WERI-Rb-1 (cell line): ENCODE data around the gene DCST1.

Experiments
- DNase-seq: peaks from one replicate; pipeline ENCODE4 v3.0.0-alpha.2; 2020
- H3K27ac ChIP-seq: fragments of 250-450 bp; sonication (Bioruptor Pico); 2 replicates; pipeline ENCODE4 v1.5.1; 2020; ENCODE audit warnings: mild to moderate bottlenecking, moderate library complexity
- H3K27me3 ChIP-seq: fragments of 250-450 bp; sonication (Bioruptor Pico); 2 replicates; pipeline ENCODE4 v1.5.1; 2021; ENCODE audit warnings: mild to moderate bottlenecking, low read depth, moderate library complexity; ENCODE audit not compliant: insufficient read depth, severe bottlenecking
- H3K36me3 ChIP-seq: fragments of 250-450 bp; sonication (Bioruptor Pico); 2 replicates; pipeline ENCODE4 v1.5.1; 2020; ENCODE audit warnings: mild to moderate bottlenecking, moderate library complexity
- H3K4me3 ChIP-seq: 2 replicates; pipeline ENCODE4 v1.5.1; 2011; ENCODE audit warnings: low read depth, mild to moderate bottlenecking, control low read depth, low read length
- H3K9me3 ChIP-seq: fragments of 250-450 bp; sonication (Bioruptor Pico); 2 replicates; pipeline ENCODE4 v1.5.1; 2021; ENCODE audit warnings: mild to moderate bottlenecking, moderate library complexity; ENCODE audit not compliant: severe bottlenecking
- CTCF ChIP-seq: IDR thresholded peaks from 2 replicates; pipeline ENCODE4 v1.5.1; 2011; ENCODE audit warnings: low read depth, mild to moderate bottlenecking, control low read depth, inconsistent platforms, low read length

Gene DCST1

GRCh38 chr1:155018617-155019348 lies 14.8 kb upstream of the DCST1 start:
- no peak for TF ChIP-seq CTCF
- DNase-seq, result peak; percentile 77
- no peaks in the 10 kb centered on the region for H3K27me3 ChIP-seq
- H3K36me3 ChIP-seq, result peaks cover 34% of the 10 kb centered on the region
- no peaks in the 10 kb centered on the region for H3K9me3 ChIP-seq
- H3K27ac ChIP-seq, result peak overlapping the region; percentile 84
- no peak overlapping the region for H3K4me3 ChIP-seq

- Histone ChIP-seq H3K4me3 (no peak overlapping the region), H3K9me3 (no peaks in the 10 kb centered on the region), H3K36me3 (peaks cover 27% of the 10 kb centered on the region), H3K27ac (peak overlapping the region; percentile 84), H3K27me3 (no peaks in the 10 kb centered on the region)
- TF ChIP-seq CTCF, result no peak
- DNase-seq, result no peak
Observed at GRCh38 chr1:155019377-155020245, 14.0 kb upstream of the DCST1 start.

GRCh38 chr1:155022136-155022926 lies 11.3 kb upstream of the DCST1 start:
- peaks cover 2% of the 10 kb centered on the region; the same call in 1 of the 2 replicates for H3K36me3 ChIP-seq
- H3K9me3 ChIP-seq, result no peaks in the 10 kb centered on the region
- no peak overlapping the region for H3K27ac ChIP-seq
- TF ChIP-seq CTCF, result no peak
- no peak overlapping the region for H3K4me3 ChIP-seq
- no peaks in the 10 kb centered on the region for H3K27me3 ChIP-seq
- no peak for DNase-seq

GRCh38 chr1:155022927-155023236 lies 10.7 kb upstream of the DCST1 start:
- H3K27me3 ChIP-seq, result no peaks in the 10 kb centered on the region
- TF ChIP-seq CTCF, result no peak
- H3K9me3 ChIP-seq, result no peaks in the 10 kb centered on the region
- H3K4me3 ChIP-seq, result no peak overlapping the region
- peaks cover 2% of the 10 kb centered on the region; the same call in 1 of the 2 replicates for H3K36me3 ChIP-seq
- DNase-seq, result no peak
- no peak overlapping the region for H3K27ac ChIP-seq

GRCh38 chr1:155023627-155024026 lies 10.0 kb upstream of the DCST1 start:
- TF ChIP-seq CTCF, result no peak
- Histone ChIP-seq H3K4me3 (no peak overlapping the region), H3K9me3 (no peaks in the 10 kb centered on the region), H3K27me3 (no peaks in the 10 kb centered on the region), H3K36me3 (peaks cover 2% of the 10 kb centered on the region; the same call in 1 of the 2 replicates), H3K27ac (no peak overlapping the region)
- DNase-seq, result no peak
